Measurements from ENCODE around the gene SCP2.
A peak's percentile ranks its signal among the peaks of the same experiment; 100 is the strongest.

The SCP2 gene

GRCh38 chr1:52926864-52927211 lies 238 bp upstream of the SCP2 start:
- no peaks in the 10 kb centered on the region for H3K36me3 Mint-ChIP-seq (ENCODE audit: low read depth)
- peak overlapping the region; percentile 72 for H3K4me3 Mint-ChIP-seq
- DNase-seq = no peak
- TF ChIP-seq CTCF (IDR thresholded peaks at IDR 0.05) = no peak
- no peak overlapping the region for H3K27ac Mint-ChIP-seq
- H3K9me3 Mint-ChIP-seq = peaks cover 4% of the 10 kb centered on the region
- H3K4me1 Mint-ChIP-seq = peaks cover 10% of the 10 kb centered on the region
- H3K27me3 Mint-ChIP-seq (ENCODE audit: low read depth, poor library complexity) = peaks cover 88% of the 10 kb centered on the region

GRCh38 chr1:52928015-52928404 lies 934 bp downstream of the SCP2 start:
- no peak for TF ChIP-seq CTCF (IDR thresholded peaks at IDR 0.05)
- DNase-seq = no peak
- Mint-ChIP-seq H3K27ac (no peak overlapping the region), H3K9me3 (no peaks in the 10 kb centered on the region), H3K27me3 (ENCODE audit: low read depth, poor library complexity) (peaks cover 77% of the 10 kb centered on the region), H3K4me1 (peaks cover 10% of the 10 kb centered on the region), H3K4me3 (peak overlapping the region; percentile 84), H3K36me3 (ENCODE audit: low read depth) (no peaks in the 10 kb centered on the region)

- peaks cover 10% of the 10 kb centered on the region for H3K4me1 Mint-ChIP-seq
- H3K36me3 Mint-ChIP-seq (ENCODE audit: low read depth) = no peaks in the 10 kb centered on the region
- H3K27ac Mint-ChIP-seq = no peak overlapping the region
- peaks cover 67% of the 10 kb centered on the region for H3K27me3 Mint-ChIP-seq (ENCODE audit: low read depth, poor library complexity)
- no peak for TF ChIP-seq CTCF (IDR thresholded peaks at IDR 0.05)
- H3K4me3 Mint-ChIP-seq = no peak overlapping the region
- DNase-seq = no peak
- no peaks in the 10 kb centered on the region for H3K9me3 Mint-ChIP-seq
Observed at GRCh38 chr1:52929019-52929418, 1.9 kb downstream of the SCP2 start.

- no peak for DNase-seq
- H3K36me3 Mint-ChIP-seq (ENCODE audit: low read depth) = no peaks in the 10 kb centered on the region
- H3K27me3 Mint-ChIP-seq (ENCODE audit: low read depth, poor library complexity) = peaks cover 16% of the 10 kb centered on the region
- no peaks in the 10 kb centered on the region for H3K9me3 Mint-ChIP-seq
- H3K27ac Mint-ChIP-seq = no peak overlapping the region
- no peaks in the 10 kb centered on the region for H3K4me1 Mint-ChIP-seq
- no peak for TF ChIP-seq CTCF (IDR thresholded peaks at IDR 0.05)
- no peak overlapping the region for H3K4me3 Mint-ChIP-seq
Observed at GRCh38 chr1:52937433-52938182, 10.5 kb downstream of the SCP2 start.

- Mint-ChIP-seq H3K27me3 (ENCODE audit: low read depth, poor library complexity) (peaks cover 16% of the 10 kb centered on the region), H3K4me3 (no peak overlapping the region), H3K4me1 (no peaks in the 10 kb centered on the region), H3K27ac (no peak overlapping the region), H3K9me3 (no peaks in the 10 kb centered on the region), H3K36me3 (ENCODE audit: low read depth) (no peaks in the 10 kb centered on the region)
- no peak for DNase-seq
- TF ChIP-seq CTCF (IDR thresholded peaks at IDR 0.05) = no peak
Observed at GRCh38 chr1:52938183-52938451, 11.0 kb downstream of the SCP2 start.

- no peak overlapping the region for H3K27ac Mint-ChIP-seq
- H3K4me1 Mint-ChIP-seq = peaks cover 8% of the 10 kb centered on the region
- no peak for DNase-seq
- no peaks in the 10 kb centered on the region for H3K36me3 Mint-ChIP-seq (ENCODE audit: low read depth)
- H3K27me3 Mint-ChIP-seq (ENCODE audit: low read depth, poor library complexity) = peaks cover 7% of the 10 kb centered on the region
- H3K4me3 Mint-ChIP-seq = no peak overlapping the region
- no peaks in the 10 kb centered on the region for H3K9me3 Mint-ChIP-seq
- TF ChIP-seq CTCF (IDR thresholded peaks at IDR 0.05) = no peak
Observed at GRCh38 chr1:52943876-52944416, 16.9 kb downstream of the SCP2 start.

Data from nephron progenitor cell (in vitro differentiated cells).